ENCODE measurements around the gene PJVK. TPM values are rescaled to one million over a fixed set of nuclear protein-coding genes. Genes with fewer than 3 reads are reported as not detected.

The PJVK gene
- total RNA-seq, 1 experiment from 2014 or later: 2.6 TPM

- H3K4me2 ChIP-seq (ENCODE audit: low read length): no peak overlapping the region
- RAD21 ChIA-PET (ENCODE audit: low non-redundant PET in 1 of 2, low total read pairs in 2 of 2, uncharacterized antibody in 2 of 2, unreplicated experiment in 2 of 2): no interaction called here
- H2AFZ ChIP-seq (ENCODE audit: low read depth, low read length, poor library complexity, severe bottlenecking): no peak overlapping the region
- intact Hi-C loops (cut with micrococcal nuclease): loop anchor here (10.0 kb wide), 1 partner anchor 1023 kb away; no protein-coding TSS in a partner anchor
- H3K36me3 ChIP-seq (ENCODE audit: control insufficient read depth in 1 of 2, insufficient read depth in 2 of 2, low read length in 2 of 2): peaks cover 6 to 16% of the 10 kb centered on the region in 2 experiments; a peak in 3 of 4 replicates
- H3K4me1 ChIP-seq (ENCODE audit: control insufficient read depth in 1 of 2, insufficient read depth in 2 of 2, low read length in 2 of 2): no peaks in the 10 kb centered on the region
- no peaks in the 10 kb centered on the region; the same call in 1 of the 2 replicates for H4K20me1 ChIP-seq (ENCODE audit: insufficient read depth)
- H3K4me3 ChIP-seq (replicated peaks in 1 of 2; ENCODE audit: low read depth in 1 of 2, low read length in 2 of 2): no peak overlapping the region
- no TSS peak for BruUV-seq (replicated peaks)
- no peak overlapping the region for H3K27ac ChIP-seq (ENCODE audit: low read depth, low read length)
- CTCF ChIA-PET: no interaction called here
- DNase-seq (ENCODE audit: low read depth, low spot score) (no peak), ATAC-seq (no peak)
- H3K79me2 ChIP-seq (ENCODE audit: insufficient read depth, low read length): 0 out of 2 replicates have a peak, but pooled peaks cover 5% of the 10 kb centered on the region
- no peaks in the 10 kb centered on the region for H3K9me3 ChIP-seq (ENCODE audit: control insufficient read depth in 1 of 2, insufficient read depth in 1 of 2, low read depth in 1 of 2, low read length in 2 of 2)
- H3K27me3 ChIP-seq (ENCODE audit: insufficient read depth, low read length): no peaks in the 10 kb centered on the region
- H3K9ac ChIP-seq (ENCODE audit: low read length): no peak overlapping the region
- H3K9me2 ChIP-seq (ENCODE audit: insufficient read depth): no peaks in the 10 kb centered on the region
- POLR2A ChIA-PET: no interaction called here
- TF ChIP-seq POLR2AphosphoS5 (IDR thresholded peaks at IDR 0.05; ENCODE audit: low read depth, low read length) (no peak), CBX3 (IDR thresholded peaks at IDR 0.05; ENCODE audit: low read depth) (no peak), CEBPB (IDR thresholded peaks at IDR 0.05; ENCODE audit: low read depth) (no peak), ZFX (IDR thresholded peaks at IDR 0.05) (no peak), REST (IDR thresholded peaks at IDR 0.05; ENCODE audit: low read depth) (no peak), RAD21 (IDR thresholded peaks at IDR 0.05; ENCODE audit: low read depth) (no peak), EZH2phosphoT487 (IDR thresholded peaks at IDR 0.05; ENCODE audit: borderline replicate concordance) (no peak)
These were observed 40.4 kb downstream of the PJVK start for GRCh38 chr2:178491612-178492011.
